NCI-H2081 (cell line): Measurements from ENCODE around the gene UGT1A4.
A peak's percentile ranks its signal among the peaks of the same experiment; 100 is the strongest.
"Not testable (repeated sequence)": the region's sequence is repeated elsewhere in the genome, so short reads cannot be mapped to it uniquely, and the experiment has no call there.

Experiments
- DNase-seq, 2 experiments: peaks; one replicate each; lab custom pipeline; 2025; lab: John Stamatoyannopoulos, UW

The UGT1A4 gene

GRCh38 chr2:233700028-233700635 is 18.4 kb upstream of the UGT1A4 start:
- peak in 1 of 2 experiments; percentile 52 for DNase-seq

GRCh38 chr2:233700842-233701241 is 17.7 kb upstream of the UGT1A4 start:
- not testable (repeated sequence) for DNase-seq

- no peak for DNase-seq
Measured at GRCh38 chr2:233702238-233702637, 16.3 kb upstream of the UGT1A4 start.

GRCh38 chr2:233705911-233706506 is 12.5 kb upstream of the UGT1A4 start:
- DNase-seq, result no peak

GRCh38 chr2:233706720-233707119 is 11.8 kb upstream of the UGT1A4 start:
- no peak for DNase-seq

- DNase-seq, result no peak
Measured at GRCh38 chr2:233707940-233708644, 10.4 kb upstream of the UGT1A4 start.

- DNase-seq, result no peak
Measured at GRCh38 chr2:233708942-233709341, 9.6 kb upstream of the UGT1A4 start.

- peak; percentile 79 to 80 for DNase-seq
Measured at GRCh38 chr2:233711312-233712008, 7.1 kb upstream of the UGT1A4 start.

- DNase-seq, result no peak
Measured at GRCh38 chr2:233712611-233713261, 5.8 kb upstream of the UGT1A4 start, which contains the start of gene UGT1A5. UGT1A5 (plus strand) TSS chr2:233712907; CDS start chr2:233712992, 85 bp downstream.

GRCh38 chr2:233713262-233713615 is 5.3 kb upstream of the UGT1A4 start:
- DNase-seq, result no peak

- DNase-seq, result no peak
Measured at GRCh38 chr2:233714121-233714520, 4.4 kb upstream of the UGT1A4 start.

- DNase-seq, result no peak
Measured at GRCh38 chr2:233728723-233729301, 10.3 kb downstream of the UGT1A4 start, which contains the start of gene UGT1A3. UGT1A3 (plus strand) TSS chr2:233729042; CDS start chr2:233729127, 85 bp downstream.

- not testable (repeated sequence) for DNase-seq
Measured at GRCh38 chr2:233736868-233737653, 18.5 kb downstream of the UGT1A4 start.

- DNase-seq, result no peak
Measured at GRCh38 chr2:233740870-233741269, 22.3 kb downstream of the UGT1A4 start.

GRCh38 chr2:233743464-233744259 is 25.1 kb downstream of the UGT1A4 start:
- DNase-seq, result no peak

- no peak for DNase-seq
Measured at GRCh38 chr2:233745073-233745755, 26.7 kb downstream of the UGT1A4 start.

- not testable (repeated sequence) for DNase-seq
Measured at GRCh38 chr2:233745838-233746237, 27.3 kb downstream of the UGT1A4 start.

- DNase-seq, result no peak
Measured at GRCh38 chr2:233746475-233747282, 28.1 kb downstream of the UGT1A4 start.

GRCh38 chr2:233747283-233747544 is 28.7 kb downstream of the UGT1A4 start:
- DNase-seq, result no peak
